HG03354 (cell line): Measurements from ENCODE around the gene HAUS6.
"Not testable (repeated sequence)": the region's sequence is repeated elsewhere in the genome, so short reads cannot be mapped to it uniquely, and the experiment has no call there.

Source experiments
- ATAC-seq: cut with Tn5 transposase; IDR thresholded peaks from one replicate; pipeline ENCODE4 v1.9.1; 2021; ENCODE audit warnings: mild to moderate bottlenecking; ENCODE audit not compliant: unreplicated experiment, poor library complexity, severe bottlenecking

The HAUS6 gene

DNA sequence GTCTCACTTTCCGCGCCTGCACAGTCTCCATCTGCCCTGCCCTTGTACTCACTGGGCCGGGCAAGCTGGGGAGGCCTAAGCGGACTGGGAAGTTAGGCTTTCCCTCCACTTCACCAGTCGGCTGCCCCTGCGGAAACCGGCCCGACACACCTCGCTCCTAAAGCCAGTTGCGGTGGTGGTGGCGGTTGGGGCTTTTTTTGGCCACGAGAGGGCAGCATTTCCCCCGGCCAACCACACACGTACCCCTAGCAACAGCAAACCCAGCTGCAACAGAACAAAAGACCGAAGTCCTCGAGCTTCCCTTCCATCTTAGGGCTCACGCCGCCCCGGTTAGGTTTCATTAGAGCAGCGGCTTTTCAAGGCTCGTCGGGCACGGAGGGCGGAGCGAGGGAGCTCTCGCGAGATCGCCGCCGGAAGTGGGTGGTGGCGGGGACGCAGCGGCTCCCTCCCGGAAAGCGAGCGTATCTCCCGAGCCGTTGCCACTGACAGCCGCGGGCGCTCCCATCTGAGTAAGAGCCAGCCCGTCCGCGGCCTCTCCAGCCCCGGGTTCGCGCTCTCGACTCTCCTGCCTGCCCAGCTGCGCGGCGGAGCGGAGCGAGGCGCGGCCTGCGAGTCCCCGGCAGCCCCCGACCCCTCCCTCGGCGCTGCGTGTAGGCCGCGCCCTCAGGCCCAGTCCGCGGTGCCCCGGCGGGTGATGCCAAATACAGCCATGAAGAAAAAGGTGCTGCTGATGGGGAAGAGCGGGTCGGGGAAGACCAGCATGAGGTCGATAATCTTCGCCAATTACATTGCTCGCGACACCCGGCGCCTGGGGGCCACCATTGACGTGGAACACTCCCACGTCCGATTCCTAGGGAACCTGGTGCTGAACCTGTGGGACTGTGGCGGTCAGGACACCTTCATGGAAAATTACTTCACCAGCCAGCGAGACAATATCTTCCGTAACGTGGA is 53.5 kb downstream of the HAUS6 start, which contains the start of gene RRAGA:
TSS of gene RRAGA (plus strand) at position 462 of the 951 bp plus-strand sequence. CDS start at position 695, 233 bp downstream.
- peak; percentile 91 for ATAC-seq

DNA sequence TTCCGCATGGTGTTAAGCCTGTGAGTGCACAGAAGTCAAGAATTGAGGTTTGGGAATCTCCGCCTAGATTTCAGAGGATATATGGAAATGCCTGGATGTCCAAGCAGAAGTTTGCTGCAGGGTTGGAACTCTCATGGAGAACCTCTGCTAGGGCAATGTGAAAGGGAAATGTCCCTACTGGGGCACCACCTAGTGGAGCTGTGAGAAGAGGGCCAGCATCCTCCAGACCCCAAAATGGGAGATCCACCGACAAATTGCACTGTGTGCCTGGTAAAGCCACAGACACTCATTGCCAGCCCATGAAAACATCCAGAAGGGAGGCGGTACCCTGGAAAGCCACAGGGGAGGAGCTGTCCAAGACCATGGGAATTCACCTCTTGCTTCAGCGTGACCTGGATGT is 66.1 kb downstream of the HAUS6 start:
- no peak for ATAC-seq

DNA sequence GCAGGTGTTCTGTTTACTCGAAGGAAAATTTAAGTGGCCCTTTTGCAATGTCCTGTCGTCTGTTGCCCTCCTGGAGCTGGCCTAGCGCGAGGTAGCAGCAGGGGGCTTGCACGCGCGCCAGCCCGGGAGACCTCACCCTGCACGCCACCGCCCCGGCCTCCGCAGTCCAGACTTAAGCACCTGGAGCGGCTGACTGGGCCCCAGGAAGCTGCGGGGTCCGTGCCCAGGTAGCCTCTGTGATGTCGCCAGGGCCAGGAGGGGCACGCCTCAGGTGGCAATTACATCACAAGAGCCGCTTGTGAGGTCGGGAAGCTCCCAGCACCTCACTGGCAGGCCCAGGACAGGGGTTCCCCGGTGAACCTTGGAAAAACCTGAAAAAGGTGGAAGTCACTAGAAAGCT is 69.7 kb downstream of the HAUS6 start, which contains the start of gene SAXO1:
TSS of gene SAXO1 (minus strand) at position 195 of the 400 bp plus-strand sequence. CDS start 301 bp downstream, outside the sequence.
- no peak for ATAC-seq

DNA sequence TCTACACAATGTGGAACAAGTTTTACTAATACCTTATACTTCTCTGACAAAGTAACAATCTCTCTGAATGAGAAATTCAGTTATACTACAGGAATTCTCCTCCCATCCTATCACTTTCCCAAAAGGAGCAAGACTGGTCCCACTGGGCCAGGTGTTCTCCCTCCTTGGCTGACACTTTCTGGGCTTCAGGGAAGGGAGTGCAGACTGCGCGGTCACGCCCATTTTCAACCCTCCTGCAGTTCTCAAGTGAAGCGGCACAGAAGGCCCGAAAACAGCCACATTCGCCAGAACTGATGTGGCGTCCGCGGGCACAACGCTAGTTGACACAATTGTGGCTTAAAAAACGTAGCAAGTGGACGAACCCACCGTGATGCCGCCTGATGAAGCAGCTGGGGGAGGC is 70.3 kb downstream of the HAUS6 start:
- no peak for ATAC-seq

DNA sequence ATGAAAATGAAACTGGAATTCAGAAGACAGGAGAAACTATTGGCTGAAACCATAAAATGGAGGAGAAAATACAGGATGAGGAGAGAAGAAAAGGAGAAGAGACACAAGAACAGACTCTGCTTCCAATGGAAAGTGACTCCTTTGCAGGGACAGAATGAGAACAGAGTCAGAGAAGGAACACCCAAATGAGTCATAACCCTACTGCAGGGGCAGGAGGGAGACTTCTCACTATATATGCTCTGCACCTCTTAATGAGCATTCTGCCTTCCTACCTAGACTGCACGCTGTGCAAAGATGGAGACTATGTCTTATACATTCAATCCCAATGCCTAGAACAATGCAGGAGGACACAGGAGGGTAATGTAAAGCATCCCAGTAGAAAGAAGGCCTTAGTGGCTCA is 71.8 kb downstream of the HAUS6 start:
- ATAC-seq = no peak

DNA sequence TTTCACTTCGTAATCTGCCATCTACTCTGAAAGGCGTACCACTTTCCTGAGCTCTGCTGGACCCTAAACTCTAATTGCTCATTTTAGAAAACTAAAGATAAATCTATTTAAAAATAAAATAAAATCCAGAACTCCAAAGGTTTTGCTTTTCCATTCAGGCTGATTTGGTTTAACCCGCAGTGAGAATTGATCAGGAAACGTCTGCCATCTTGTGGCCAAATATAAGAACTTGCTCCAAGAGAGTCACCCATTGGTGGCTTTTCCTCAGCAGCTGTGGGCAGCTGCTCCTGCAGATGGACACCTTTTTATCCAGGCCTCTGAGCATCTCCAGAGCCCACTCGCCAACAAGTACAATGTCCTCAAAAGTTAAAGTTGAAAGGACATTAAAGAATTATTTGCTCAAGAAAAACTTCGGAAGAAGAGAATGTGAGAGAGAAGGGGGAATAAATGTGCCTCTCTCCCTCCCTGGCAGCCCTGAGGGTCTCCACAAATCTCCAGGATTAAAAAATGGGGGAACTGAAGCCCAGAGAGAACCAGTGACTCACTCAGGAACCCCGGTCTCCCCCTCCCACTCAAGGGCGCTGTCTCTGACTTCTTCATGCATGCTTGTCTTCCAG is 73.8 kb downstream of the HAUS6 start:
- peak; percentile 78 for ATAC-seq

DNA sequence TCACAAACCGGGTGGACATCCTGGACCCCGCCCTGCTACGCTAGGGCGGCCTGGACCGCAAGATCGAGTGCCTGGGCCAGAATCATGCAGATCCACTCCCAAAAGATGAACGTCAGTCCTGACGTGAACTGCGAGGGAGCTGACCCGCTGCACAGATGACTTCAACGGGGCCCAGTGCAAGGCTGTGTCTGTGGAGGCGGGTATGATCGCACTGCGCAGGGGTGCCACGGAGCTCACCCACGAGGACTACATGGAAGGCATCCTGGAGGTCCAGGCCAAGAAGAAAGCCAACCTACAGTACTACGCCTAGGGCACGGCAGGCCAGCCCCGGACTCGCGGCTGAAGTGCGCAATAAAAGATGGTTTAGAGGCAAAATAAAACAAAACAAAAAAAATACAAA is 74.9 kb downstream of the HAUS6 start:
- no peak for ATAC-seq

DNA sequence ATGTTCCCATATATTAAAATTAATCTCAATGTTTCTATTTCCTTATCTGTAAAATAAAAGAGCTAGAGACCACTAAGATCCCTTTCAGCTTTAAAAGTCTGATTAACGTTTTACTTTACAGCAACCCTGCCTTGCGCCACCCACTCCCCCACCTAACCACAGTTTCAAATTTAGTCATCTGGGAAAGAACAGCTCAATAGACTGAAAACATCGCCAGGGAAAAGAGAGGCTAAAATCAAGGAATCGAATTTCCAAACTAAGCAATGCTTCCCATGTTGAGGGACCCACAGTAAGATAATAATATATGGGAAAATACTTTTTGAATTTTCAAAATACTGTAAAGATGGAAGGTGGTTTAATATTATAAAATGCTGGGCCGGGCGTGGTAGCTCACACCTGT is 76.3 kb downstream of the HAUS6 start:
- no peak for ATAC-seq

DNA sequence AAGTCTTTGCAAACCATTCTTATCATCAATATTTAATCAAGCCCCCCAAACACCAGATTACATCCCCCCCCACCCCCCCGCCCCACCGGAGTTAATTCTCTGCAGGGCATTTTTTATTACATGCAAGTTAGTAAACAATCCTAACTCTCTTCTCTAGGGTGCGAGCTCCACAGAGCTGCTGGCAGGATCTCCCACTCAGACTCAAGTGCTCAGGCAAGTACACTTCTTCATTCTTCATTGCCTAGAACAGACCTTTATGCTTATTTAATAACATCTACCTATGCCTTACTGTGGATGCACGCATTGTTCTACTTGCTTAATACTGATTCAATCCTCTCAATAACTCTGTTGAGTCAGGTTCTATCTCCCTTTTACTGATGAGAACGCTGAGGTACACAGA is 79.6 kb downstream of the HAUS6 start:
- no peak for ATAC-seq

DNA sequence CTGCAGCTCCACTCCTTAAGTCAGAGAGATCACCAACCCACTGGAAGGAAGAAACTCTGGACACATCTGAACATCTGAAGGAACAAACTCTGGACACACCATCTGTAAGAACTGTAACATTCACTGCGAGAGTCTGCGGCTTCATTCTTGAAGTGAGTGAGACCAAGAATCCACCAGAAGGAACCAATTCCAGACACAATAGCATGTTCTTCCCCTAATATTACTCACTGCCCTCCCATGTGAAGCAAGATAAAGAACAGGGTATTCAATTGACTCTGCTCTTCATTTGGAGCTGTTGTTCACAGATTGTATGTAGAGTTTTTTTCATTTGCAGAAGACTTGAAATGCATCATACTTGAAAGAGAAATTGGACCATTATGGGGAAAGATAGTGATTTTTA is 80.5 kb downstream of the HAUS6 start:
- no peak for ATAC-seq

DNA sequence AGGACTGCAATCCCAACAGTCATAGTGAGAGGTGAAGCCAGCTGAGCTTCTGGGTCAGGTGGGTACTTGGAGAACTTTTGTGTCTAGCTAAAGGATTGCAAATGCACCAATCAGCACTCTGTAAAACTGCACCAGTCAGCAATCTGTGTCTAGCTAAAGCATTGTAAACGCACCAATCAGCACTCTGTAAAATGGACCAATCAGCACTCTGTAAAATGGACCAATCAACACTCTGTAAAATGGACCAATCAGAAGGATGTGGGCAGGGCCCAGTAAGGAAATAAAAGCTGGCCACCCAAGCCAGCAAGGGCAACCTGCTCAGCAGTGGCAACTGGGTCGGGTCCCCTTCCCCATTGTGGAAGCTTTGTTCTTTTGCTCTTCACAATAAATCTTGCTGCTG is 81.1 kb downstream of the HAUS6 start:
- not testable (repeated sequence) for ATAC-seq

DNA sequence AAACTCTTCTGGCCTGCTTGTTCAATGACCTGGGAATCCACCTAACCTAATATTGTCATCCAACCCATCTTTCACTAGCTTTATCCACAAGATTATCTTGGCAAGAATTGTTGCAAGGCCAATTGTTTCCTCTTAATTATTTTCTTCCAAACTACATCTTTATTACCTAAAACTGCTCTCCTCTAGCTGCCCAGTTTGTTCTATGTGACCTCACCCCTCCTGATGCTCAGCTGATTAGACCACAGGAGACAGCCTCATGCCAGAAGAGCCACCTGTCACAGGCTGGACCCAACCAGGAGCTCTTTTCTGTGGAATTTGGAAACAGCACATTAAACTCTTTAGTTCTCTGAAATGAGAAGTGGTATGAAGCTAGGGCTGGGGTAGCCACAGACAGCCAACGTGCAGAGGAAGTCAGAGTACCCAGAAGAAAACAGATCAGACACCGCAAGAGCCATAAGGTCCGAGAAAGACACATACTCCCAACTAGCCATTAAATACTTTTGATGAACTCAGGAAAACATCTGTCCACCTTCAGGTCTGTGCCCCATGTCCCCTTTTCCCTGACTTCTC is 81.7 kb downstream of the HAUS6 start:
- ATAC-seq = no peak

DNA sequence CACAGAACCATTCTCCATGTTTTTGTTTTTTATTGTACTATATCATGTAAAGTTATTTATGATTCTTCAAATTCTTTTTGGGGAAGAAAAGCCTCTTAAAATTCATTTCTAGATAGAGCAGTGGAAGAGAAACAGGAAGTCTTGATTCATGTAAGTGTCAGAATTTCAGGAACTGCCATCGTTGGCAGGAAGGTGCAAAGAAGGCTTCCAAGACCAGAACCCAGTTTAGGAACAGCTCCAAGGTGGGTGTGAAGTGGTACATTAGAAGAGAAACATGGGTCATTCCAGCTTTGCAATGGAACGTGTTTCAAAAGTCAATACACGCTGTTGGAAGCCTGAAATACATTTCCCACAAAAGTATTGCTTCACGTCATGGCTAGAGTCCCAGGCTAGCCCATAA is 84.5 kb downstream of the HAUS6 start:
- ATAC-seq = no peak

DNA sequence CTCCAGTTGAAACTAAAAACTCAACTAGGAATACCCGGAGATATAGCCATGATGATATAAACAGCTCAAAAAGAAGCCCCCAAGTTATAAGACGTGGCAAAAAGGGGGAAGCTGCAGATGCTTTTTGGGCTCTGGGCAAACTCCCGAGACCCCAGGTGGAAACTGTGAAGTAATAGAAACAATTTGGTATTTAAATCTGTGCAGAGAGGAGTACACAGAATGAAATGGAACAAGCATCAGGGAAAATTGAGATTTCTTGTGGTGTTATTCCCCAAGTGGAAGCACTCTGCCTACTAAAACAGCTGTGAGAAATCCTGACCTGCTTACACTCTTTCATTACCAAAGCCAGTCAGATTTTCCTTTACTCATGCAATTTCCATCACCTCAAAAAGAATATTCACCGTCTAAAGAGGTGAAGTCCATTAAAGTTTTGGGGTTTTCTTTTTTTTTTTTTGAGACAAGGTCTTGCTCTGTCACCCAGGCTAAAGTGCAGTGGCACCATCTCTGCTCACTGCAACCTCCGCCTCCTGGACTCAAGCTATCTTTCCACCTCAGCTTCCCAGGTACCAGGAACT is 93.2 kb downstream of the HAUS6 start:
- no peak for ATAC-seq
